AG09319 (cell line): ENCODE measurements around the gene NPFFR1.

Experiments used
- DNase-seq: peaks from one replicate; pipeline ENCODE4 v3.0.0-alpha.2; 2010; ENCODE audit warnings: low read depth; ENCODE audit errors: extremely low read depth
- TF ChIP-seq, protein P1 (sequence below): IDR thresholded peaks from 2 replicates; pipeline ENCODE4 v1.5.1; 2011; ENCODE audit warnings: low read depth, mild to moderate bottlenecking, inconsistent platforms, low read length, moderate library complexity

Gene NPFFR1

DNA sequence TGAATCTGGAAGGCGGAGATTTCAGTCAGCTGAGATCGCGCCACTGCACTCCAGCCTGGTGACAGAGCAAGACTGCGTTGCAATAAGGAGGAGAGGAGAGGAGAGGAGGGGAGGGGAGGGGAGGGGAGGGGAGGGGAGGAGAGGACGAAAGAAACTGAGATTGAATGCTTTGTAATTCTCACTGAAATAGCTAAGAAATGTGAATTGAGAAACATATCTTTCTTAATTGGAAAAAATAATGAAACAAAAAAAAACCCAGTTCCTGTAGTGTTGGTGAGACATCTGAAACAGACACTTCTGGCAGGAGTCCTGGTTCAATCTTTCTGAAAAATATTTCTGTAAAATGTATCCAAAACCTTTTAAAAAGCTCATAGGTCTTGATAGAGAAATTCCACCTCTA is 77.0 kb downstream of the NPFFR1 start:
- TF ChIP-seq, protein P1, sequence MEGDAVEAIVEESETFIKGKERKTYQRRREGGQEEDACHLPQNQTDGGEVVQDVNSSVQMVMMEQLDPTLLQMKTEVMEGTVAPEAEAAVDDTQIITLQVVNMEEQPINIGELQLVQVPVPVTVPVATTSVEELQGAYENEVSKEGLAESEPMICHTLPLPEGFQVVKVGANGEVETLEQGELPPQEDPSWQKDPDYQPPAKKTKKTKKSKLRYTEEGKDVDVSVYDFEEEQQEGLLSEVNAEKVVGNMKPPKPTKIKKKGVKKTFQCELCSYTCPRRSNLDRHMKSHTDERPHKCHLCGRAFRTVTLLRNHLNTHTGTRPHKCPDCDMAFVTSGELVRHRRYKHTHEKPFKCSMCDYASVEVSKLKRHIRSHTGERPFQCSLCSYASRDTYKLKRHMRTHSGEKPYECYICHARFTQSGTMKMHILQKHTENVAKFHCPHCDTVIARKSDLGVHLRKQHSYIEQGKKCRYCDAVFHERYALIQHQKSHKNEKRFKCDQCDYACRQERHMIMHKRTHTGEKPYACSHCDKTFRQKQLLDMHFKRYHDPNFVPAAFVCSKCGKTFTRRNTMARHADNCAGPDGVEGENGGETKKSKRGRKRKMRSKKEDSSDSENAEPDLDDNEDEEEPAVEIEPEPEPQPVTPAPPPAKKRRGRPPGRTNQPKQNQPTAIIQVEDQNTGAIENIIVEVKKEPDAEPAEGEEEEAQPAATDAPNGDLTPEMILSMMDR: no peak
- DNase-seq: no peak

DNA sequence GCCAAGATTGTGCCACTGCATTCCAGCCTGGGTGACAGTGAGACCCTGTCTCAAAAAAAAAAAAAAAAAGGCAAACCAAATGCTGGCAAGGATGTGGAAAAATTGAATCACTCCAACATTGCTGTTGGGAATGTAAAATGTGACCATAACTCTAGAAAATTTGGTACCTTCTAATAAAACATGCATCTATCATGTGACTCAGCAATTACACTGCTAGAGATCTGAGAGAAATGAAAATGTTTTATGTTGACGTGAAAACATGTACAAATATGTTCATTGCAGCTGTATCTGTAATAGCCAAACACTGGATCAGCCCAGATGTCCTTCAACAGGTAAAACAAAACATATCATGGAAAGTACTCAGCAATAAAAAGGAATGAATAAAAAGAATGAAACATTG is 82.7 kb downstream of the NPFFR1 start:
- no peak for DNase-seq
- TF ChIP-seq, protein P1: no peak

- no peak for DNase-seq
These were observed 84.9 kb downstream of the NPFFR1 start for GRCh38 chr10:70198696-70199466.

More at GRCh38 chr10:70198696-70199466, 84.9 kb downstream of the NPFFR1 start:
- TF ChIP-seq, protein P1: no peak; the same call in none of the 2 replicates
